ENCODE data around the gene SH3BP5. TPM values are rescaled to one million over a fixed set of nuclear protein-coding genes. Genes with fewer than 3 reads are reported as not detected.

SH3BP5 gene
- total and polyA plus RNA-seq, 2 donors (not counting 1 experiment from before 2014, with no cell fraction given) = 76.6 to 92.3 TPM

DNA sequence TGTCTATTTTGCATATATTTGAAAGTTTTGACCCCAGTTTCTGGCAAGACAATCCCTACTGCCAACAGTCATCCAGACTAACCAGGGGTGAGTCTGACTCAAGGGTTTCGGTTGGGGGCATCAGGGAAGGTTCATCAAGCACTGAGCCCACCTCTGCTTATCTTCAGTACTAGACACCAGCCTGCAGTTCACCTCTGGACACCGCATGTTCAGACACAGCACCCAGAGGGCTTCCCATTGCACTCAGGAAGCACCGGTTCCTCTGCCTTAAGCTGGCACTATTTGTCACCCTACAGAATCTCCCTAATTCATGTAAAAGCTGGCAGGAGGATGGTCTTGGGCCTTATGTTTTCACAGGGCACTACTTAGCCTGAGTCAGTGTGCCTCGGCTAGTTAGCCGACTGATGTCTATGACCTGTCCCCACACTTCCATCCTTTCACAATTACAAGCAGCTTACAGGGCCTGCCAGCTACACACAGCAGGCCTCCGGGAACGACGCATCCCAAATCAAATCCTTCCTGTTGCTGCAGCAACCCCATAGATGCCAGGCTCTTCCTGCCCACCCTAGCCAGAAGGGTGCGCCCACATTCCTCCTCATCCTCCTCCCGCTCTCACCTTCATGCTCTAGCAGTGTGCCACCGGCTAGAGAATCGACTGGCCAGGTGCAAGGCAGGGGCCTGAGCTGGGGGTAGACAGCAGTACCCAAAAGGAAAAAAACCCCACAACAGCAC lies 52.5 kb downstream of the SH3BP5 start:
- Histone ChIP-seq H3K27me3 (replicated peaks in 1 of 4; ENCODE audit: control extremely low read depth in 1 of 4, control insufficient read depth in 3 of 4, insufficient read depth in 4 of 4, low read length in 3 of 4) (no peaks in the 10 kb centered on the region), H3K4me2 (replicated peaks; ENCODE audit: low read depth, low read length, poor library complexity, severe bottlenecking) (peak overlapping the region; percentile 42), H4K20me1 (ENCODE audit: control insufficient read depth, insufficient read depth, low read length, poor library complexity, severe bottlenecking) (peaks cover 100% of the 10 kb centered on the region), H2AFZ (ENCODE audit: insufficient read depth, low read depth, low read length, poor library complexity, severe bottlenecking) (no peak overlapping the region), H3K4me1 (ENCODE audit: control insufficient read depth in 2 of 2, insufficient read depth in 2 of 2, low read length in 2 of 2) (peaks cover 85 to 87% of the 10 kb centered on the region in 2 donors), H3K9me3 (ENCODE audit: control extremely low read depth in 1 of 3, control insufficient read depth in 2 of 3, insufficient read depth in 1 of 3, low read length in 2 of 3) (peaks cover 0 to 1% (median 0%) of the 10 kb centered on the region in 3 donors), H3K4me3 (ENCODE audit: control extremely low read depth in 1 of 5, extremely low read depth in 1 of 5, insufficient read depth in 1 of 5, low read depth in 2 of 5, low read length in 4 of 5) (no peak overlapping the region), H3K36me3 (replicated peaks in 1 of 2; ENCODE audit: control extremely low read depth in 1 of 2, control insufficient read depth in 1 of 2, extremely low read depth in 1 of 2, insufficient read depth in 2 of 2, low read length in 1 of 2) (peaks cover 1 to 9% of the 10 kb centered on the region in 2 experiments), H3K27ac (ENCODE audit: low read length in 2 of 2) (no peak overlapping the region), H3K79me2 (ENCODE audit: control insufficient read depth, insufficient read depth, low read length) (peaks cover 100% of the 10 kb centered on the region), H3K9ac (ENCODE audit: low read length) (no peak overlapping the region)
- peaks cover under 1% of the 10 kb centered on the region for H3K9me3 Mint-ChIP-seq (ENCODE audit: insufficient read depth)
- no peak for ATAC-seq (ENCODE audit: low read depth)
- intact Hi-C loops (cut with micrococcal nuclease) = no loop called here
- no peak for TF ChIP-seq EZH2 (IDR thresholded peaks at IDR 0.05; ENCODE audit: borderline replicate concordance, insufficient read depth, low read depth, low read length, poor library complexity, severe bottlenecking)
- TF ChIP-seq, protein P1, sequence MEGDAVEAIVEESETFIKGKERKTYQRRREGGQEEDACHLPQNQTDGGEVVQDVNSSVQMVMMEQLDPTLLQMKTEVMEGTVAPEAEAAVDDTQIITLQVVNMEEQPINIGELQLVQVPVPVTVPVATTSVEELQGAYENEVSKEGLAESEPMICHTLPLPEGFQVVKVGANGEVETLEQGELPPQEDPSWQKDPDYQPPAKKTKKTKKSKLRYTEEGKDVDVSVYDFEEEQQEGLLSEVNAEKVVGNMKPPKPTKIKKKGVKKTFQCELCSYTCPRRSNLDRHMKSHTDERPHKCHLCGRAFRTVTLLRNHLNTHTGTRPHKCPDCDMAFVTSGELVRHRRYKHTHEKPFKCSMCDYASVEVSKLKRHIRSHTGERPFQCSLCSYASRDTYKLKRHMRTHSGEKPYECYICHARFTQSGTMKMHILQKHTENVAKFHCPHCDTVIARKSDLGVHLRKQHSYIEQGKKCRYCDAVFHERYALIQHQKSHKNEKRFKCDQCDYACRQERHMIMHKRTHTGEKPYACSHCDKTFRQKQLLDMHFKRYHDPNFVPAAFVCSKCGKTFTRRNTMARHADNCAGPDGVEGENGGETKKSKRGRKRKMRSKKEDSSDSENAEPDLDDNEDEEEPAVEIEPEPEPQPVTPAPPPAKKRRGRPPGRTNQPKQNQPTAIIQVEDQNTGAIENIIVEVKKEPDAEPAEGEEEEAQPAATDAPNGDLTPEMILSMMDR (IDR thresholded peaks at IDR 0.05) = no peak
- H3K4me1 Mint-ChIP-seq = peaks cover 96% of the 10 kb centered on the region
- CTCF ChIA-PET = interaction anchor here (0.8 to 3.8 kb wide), 8 partner anchors 9 to 125 kb away, joined by 3 to 20 read pairs (median 5); partner anchors contain the start of gene SH3BP5
- H3K4me3 Mint-ChIP-seq = peak overlapping the region; percentile 49
- no peak for DNase-seq
- peak overlapping the region; percentile 62 for H3K27ac Mint-ChIP-seq
- POLR2A ChIA-PET = interaction anchor here (0.6 to 0.7 kb wide), 2 partner anchors 10 to 523 kb away, joined by 3 read pairs; no protein-coding TSS in a partner anchor
- WGBS (ENCODE audit: insufficient coverage) = 91% methylated on average over 12 of the region's 12 CpGs
- no peaks in the 10 kb centered on the region for H3K27me3 Mint-ChIP-seq

GRCh38 chr3:15279205-15279604 lies 53.2 kb downstream of the SH3BP5 start:
- TF ChIP-seq, protein P1 (IDR thresholded peaks at IDR 0.05) = no peak
- no peak for TF ChIP-seq EZH2 (IDR thresholded peaks at IDR 0.05; ENCODE audit: borderline replicate concordance, insufficient read depth, low read depth, low read length, poor library complexity, severe bottlenecking)
- ChIA-PET CTCF (interaction anchor here (1.3 to 3.8 kb wide), 6 partner anchors 9 to 126 kb away, joined by 3 to 20 read pairs (median 6); partner anchors contain the start of gene SH3BP5), POLR2A (interaction anchor here (0.6 to 0.7 kb wide), 2 partner anchors 10 to 523 kb away, joined by 3 read pairs; no protein-coding TSS in a partner anchor)
- ATAC-seq (ENCODE audit: low read depth) (no peak), DNase-seq (no peak)
- no peaks in the 10 kb centered on the region for H3K27me3 Mint-ChIP-seq
- H3K4me1 Mint-ChIP-seq = peaks cover 95% of the 10 kb centered on the region
- Histone ChIP-seq H3K9ac (ENCODE audit: low read length) (no peak overlapping the region), H3K27ac (ENCODE audit: low read length in 2 of 2) (no peak overlapping the region), H3K9me3 (ENCODE audit: control extremely low read depth in 1 of 3, control insufficient read depth in 2 of 3, insufficient read depth in 1 of 3, low read length in 2 of 3) (peaks cover 0 to 7% (median 0%) of the 10 kb centered on the region in 3 donors), H4K20me1 (ENCODE audit: control insufficient read depth, insufficient read depth, low read length, poor library complexity, severe bottlenecking) (peaks cover 100% of the 10 kb centered on the region), H3K4me1 (ENCODE audit: control insufficient read depth in 2 of 2, insufficient read depth in 2 of 2, low read length in 2 of 2) (peaks cover 84 to 87% of the 10 kb centered on the region in 2 donors), H3K79me2 (ENCODE audit: control insufficient read depth, insufficient read depth, low read length) (peaks cover 100% of the 10 kb centered on the region), H3K27me3 (replicated peaks in 1 of 4; ENCODE audit: control extremely low read depth in 1 of 4, control insufficient read depth in 3 of 4, insufficient read depth in 4 of 4, low read length in 3 of 4) (no peaks in the 10 kb centered on the region), H2AFZ (ENCODE audit: insufficient read depth, low read depth, low read length, poor library complexity, severe bottlenecking) (no peak overlapping the region), H3K4me2 (replicated peaks; ENCODE audit: low read depth, low read length, poor library complexity, severe bottlenecking) (peak overlapping the region; percentile 42), H3K36me3 (replicated peaks in 1 of 2; ENCODE audit: control extremely low read depth in 1 of 2, control insufficient read depth in 1 of 2, extremely low read depth in 1 of 2, insufficient read depth in 2 of 2, low read length in 1 of 2) (peaks cover 1 to 9% of the 10 kb centered on the region in 2 experiments), H3K4me3 (ENCODE audit: control extremely low read depth in 1 of 5, extremely low read depth in 1 of 5, insufficient read depth in 1 of 5, low read depth in 2 of 5, low read length in 4 of 5) (no peak overlapping the region)
- intact Hi-C loops (cut with micrococcal nuclease) = no loop called here
- peaks cover 2% of the 10 kb centered on the region for H3K9me3 Mint-ChIP-seq (ENCODE audit: insufficient read depth)
- no CpG with 5 or more reads among the region's 4 CpGs for WGBS (ENCODE audit: insufficient coverage)
- H3K4me3 Mint-ChIP-seq = no peak overlapping the region
- H3K27ac Mint-ChIP-seq = peak overlapping the region; percentile 62

All from B cell (primary cell).